Breast epithelium (tissue), 4 donors: Measurements from ENCODE around the gene SLC35D1. TPM values are rescaled to one million over a fixed set of nuclear protein-coding genes. Genes with fewer than 3 reads are reported as not detected.

Source experiments
- DNase-seq, 2 donors: peaks; one replicate each; pipeline ENCODE4 v3.0.0-alpha.2; 2019; ENCODE audit warnings: low spot score in 2 of 2
- H3K27ac ChIP-seq, 2 donors: fragments of 200-600 bp; sonication (generic) in 1 of 2; one replicate each; pipeline ENCODE4 v1.5.1; 2016 to 2019; ENCODE audit warnings: mild to moderate bottlenecking in 1 of 2
- H3K27me3 ChIP-seq, 2 donors: fragments of 200-600 bp; sonication (generic) in 1 of 2; one replicate each; pipeline versions ENCODE4 v1.5.1 to v1.6.0; 2017 to 2019; ENCODE audit warnings: control low read depth in 1 of 2, mild to moderate bottlenecking in 1 of 2
- H3K36me3 ChIP-seq: fragments of 200-600 bp; one replicate; pipeline ENCODE4 v1.5.1; 2019
- H3K4me1 ChIP-seq, 2 donors: fragments of 200-600 bp; sonication (generic); one replicate each; pipeline ENCODE4 v1.5.1; 2016 to 2019; ENCODE audit warnings: control low read depth in 1 of 2
- H3K4me3 ChIP-seq, 3 donors: fragments of 200-600 bp; sonication (generic); 1 replicate in 2 of 3; 2 replicates in 1 of 3; pipeline ENCODE4 v1.5.1; 2016 to 2019; ENCODE audit warnings: mild to moderate bottlenecking in 3 of 3, moderate library complexity in 2 of 3
- H3K9me3 ChIP-seq, 2 donors: fragments of 200-600 bp; sonication (generic) in 1 of 2; one replicate each; pipeline ENCODE4 v1.5.1; 2016 to 2019; ENCODE audit warnings: control low read depth in 1 of 2
- POLR2A ChIP-seq: fragments of 450-650 bp; IDR thresholded peaks from one replicate; pipeline ENCODE4 v1.6.1; 2016; ENCODE audit warnings: antibody characterized with exemption, mild to moderate bottlenecking, moderate library complexity
- POLR2AphosphoS5 ChIP-seq, 3 donors: sonication (generic); formaldehyde crosslinking; IDR thresholded peaks; one replicate each; pipeline ENCODE4 v1.6.1; 2017; ENCODE audit warnings: antibody characterized with exemption in 3 of 3
- intact Hi-C: fragments of 100-400 bp; cut with DNase I; formaldehyde crosslinking; loops from one replicate; pipeline ENCODE4 v1.15.1; 2023; ENCODE audit warnings: low total_unique reads
- total RNA-seq, 3 donors: library from RNA; depleted of rRNA; stranded (reverse); fragments of >200 nt; gene quantifications; one replicate each; pipeline ENCODE4 v1.1.0, GENCODE V29; 2016
- TF ChIP-seq, protein P1 (sequence below), 3 donors: fragments of 450-650 bp; IDR thresholded peaks; one replicate each; pipeline ENCODE4 v1.5.1; 2016 to 2017; ENCODE audit warnings: antibody characterized with exemption in 3 of 3, mild to moderate bottlenecking in 3 of 3, moderate library complexity in 3 of 3

SLC35D1 gene
- total RNA-seq, 3 donors from 2014 or later, result 10.8 to 16.0 (median 11.5) TPM

DNA sequence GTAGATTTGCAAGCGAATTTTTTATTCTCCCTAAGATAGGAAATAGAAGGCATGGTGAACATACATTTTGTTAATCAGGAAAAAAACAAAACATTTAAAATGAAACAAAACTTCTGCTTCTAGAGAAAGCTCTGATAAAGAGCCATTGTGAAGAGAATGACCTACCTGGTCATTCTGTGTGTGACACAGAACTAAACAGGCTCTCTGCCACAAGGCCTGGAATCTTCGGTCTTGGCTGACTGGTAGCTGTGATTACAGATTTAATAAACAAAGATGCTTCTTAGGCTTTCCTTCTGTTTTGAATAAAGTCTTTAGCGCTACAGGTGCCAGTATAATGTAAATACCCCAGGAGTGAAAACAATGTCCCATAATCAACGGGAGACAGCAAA lies 22.1 kb downstream of the SLC35D1 start:
- Histone ChIP-seq H3K9me3 (no peaks in the 10 kb centered on the region), H3K27me3 (no peaks in the 10 kb centered on the region), H3K36me3 (peaks cover 4% of the 10 kb centered on the region), H3K27ac (no peak overlapping the region), H3K4me3 (no peak overlapping the region), H3K4me1 (no peaks in the 10 kb centered on the region)
- DNase-seq, result no peak
- intact Hi-C loops, result no loop called here
- TF ChIP-seq POLR2AphosphoS5 (IDR thresholded peaks at IDR 0.05) (no peak), POLR2A (no peak)
- TF ChIP-seq, protein P1, sequence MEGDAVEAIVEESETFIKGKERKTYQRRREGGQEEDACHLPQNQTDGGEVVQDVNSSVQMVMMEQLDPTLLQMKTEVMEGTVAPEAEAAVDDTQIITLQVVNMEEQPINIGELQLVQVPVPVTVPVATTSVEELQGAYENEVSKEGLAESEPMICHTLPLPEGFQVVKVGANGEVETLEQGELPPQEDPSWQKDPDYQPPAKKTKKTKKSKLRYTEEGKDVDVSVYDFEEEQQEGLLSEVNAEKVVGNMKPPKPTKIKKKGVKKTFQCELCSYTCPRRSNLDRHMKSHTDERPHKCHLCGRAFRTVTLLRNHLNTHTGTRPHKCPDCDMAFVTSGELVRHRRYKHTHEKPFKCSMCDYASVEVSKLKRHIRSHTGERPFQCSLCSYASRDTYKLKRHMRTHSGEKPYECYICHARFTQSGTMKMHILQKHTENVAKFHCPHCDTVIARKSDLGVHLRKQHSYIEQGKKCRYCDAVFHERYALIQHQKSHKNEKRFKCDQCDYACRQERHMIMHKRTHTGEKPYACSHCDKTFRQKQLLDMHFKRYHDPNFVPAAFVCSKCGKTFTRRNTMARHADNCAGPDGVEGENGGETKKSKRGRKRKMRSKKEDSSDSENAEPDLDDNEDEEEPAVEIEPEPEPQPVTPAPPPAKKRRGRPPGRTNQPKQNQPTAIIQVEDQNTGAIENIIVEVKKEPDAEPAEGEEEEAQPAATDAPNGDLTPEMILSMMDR (IDR thresholded peaks at IDR 0.05), result no peak

DNA sequence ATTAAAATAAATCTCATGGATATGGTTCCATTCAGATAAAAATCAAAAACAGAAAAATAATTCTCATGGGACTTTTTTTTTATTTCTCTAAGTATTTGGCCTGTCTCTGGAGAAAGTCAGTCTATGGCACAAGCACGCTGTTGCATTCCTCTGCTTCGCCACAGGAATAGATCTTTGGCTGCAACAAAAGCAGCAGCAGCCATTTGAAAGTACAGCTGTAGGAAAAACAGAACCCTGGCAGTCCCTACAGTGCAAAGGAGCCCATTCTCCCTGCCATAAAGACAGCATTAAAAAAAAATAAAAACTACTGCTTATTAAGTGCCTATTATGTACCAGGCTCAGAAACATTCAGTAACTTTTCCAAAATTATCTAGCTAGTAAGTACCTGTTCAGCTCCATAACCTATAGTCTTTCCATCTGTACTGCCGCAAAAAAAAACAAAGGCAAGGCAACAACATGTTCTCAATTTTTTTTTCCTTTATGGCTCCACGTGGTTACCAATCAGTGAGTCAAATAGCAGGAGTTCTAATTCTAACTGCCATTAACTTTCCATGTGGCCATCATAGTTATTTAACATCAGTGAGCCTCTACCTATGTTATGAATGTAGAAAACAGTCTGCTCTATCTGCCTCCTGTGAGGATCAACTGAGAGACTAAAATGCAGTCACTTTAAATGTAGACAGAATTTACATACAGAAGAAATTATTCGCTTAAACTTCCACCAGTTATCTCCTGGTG lies 22.7 kb downstream of the SLC35D1 start:
- H3K36me3 ChIP-seq, result no peaks in the 10 kb centered on the region
- TF ChIP-seq POLR2A, result no peak
- no peak for TF ChIP-seq POLR2AphosphoS5 (IDR thresholded peaks at IDR 0.05)
- TF ChIP-seq, protein P1 (IDR thresholded peaks at IDR 0.05), result no peak
- H3K27ac ChIP-seq, result no peak overlapping the region

DNA sequence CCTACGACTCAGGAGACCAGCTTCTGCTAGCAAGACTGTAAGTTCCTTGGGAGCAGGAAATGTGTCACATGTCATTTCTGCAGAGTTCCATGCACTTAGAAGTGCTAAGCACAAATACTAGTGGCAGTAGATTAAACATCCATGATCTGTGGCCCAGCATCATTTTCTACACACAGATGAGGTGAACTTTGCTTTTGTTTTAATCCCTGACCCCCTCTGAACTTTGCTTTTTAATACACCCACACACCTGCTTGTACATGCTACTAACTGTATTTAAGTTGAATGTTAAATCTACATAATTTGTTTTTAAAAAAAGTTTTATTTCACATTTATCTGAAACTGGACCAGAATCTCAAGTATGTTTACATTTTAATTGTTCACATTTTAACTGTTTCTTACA lies 24.5 kb downstream of the SLC35D1 start:
- H3K4me1 ChIP-seq, result no peaks in the 10 kb centered on the region
- TF ChIP-seq POLR2A (no peak), POLR2AphosphoS5 (IDR thresholded peaks at IDR 0.05) (no peak)
- TF ChIP-seq, protein P1 (IDR thresholded peaks at IDR 0.05), result no peak
- H3K9me3 ChIP-seq, result no peaks in the 10 kb centered on the region
- no peak for DNase-seq
- intact Hi-C loops, result no loop called here
- H3K36me3 ChIP-seq, result no peaks in the 10 kb centered on the region
- H3K27ac ChIP-seq, result no peak overlapping the region
- H3K4me3 ChIP-seq, result no peak overlapping the region
- H3K27me3 ChIP-seq, result no peaks in the 10 kb centered on the region

More for the DNA sequence above, 22.7 kb downstream of the SLC35D1 start:
- Histone ChIP-seq H3K27me3 (no peaks in the 10 kb centered on the region), H3K4me1 (no peaks in the 10 kb centered on the region), H3K9me3 (no peaks in the 10 kb centered on the region), H3K4me3 (no peak overlapping the region)
- DNase-seq, result no peak
- intact Hi-C loops, result no loop called here

DNA sequence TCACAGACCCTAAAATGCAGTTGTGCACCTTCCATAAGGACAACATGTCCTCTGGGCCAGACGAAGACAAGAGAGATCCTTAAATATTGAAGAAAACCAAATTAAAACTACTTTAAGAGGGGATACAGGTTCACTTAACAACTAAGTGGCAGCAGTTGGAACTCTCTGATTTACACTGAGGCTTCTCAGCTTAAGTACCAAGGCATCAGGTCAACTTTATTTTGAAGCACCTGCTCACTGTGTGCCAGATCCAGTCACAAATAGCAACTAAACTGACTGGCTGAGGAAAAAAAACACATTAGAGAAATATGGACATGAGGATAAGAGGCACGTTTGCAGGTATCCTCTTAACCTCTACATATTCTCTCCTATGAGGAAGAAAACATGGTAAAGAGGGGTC lies 33.2 kb downstream of the SLC35D1 start:
- Histone ChIP-seq H3K4me3 (no peak overlapping the region), H3K27me3 (no peaks in the 10 kb centered on the region), H3K36me3 (peaks cover 6% of the 10 kb centered on the region), H3K27ac (no peak overlapping the region), H3K4me1 (no peaks in the 10 kb centered on the region), H3K9me3 (no peaks in the 10 kb centered on the region)
- intact Hi-C loops, result no loop called here
- TF ChIP-seq POLR2A, result no peak
- TF ChIP-seq, protein P1 (IDR thresholded peaks at IDR 0.05), result no peak
- no peak for TF ChIP-seq POLR2AphosphoS5 (IDR thresholded peaks at IDR 0.05)
- DNase-seq, result no peak

DNA sequence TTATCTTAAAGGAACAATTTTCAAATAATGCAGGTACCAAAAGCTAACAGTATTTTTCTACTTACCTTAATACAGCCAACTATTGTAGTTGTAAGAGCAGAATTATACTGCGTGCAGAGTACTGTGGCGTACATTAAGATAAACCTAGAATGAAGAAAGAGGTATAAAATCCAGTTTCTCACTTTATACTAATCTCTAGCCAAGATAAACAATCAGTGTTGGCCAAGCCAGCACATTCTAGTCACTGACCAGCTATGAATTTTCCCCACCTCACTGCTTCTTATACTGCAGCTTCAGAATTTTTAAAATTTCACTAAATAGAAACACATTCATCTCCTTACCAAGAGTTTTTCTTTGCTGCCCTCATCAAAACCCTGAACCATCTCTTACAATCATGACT lies 33.6 kb downstream of the SLC35D1 start:
- peak overlapping the region; percentile 19 to 20 for H3K27ac ChIP-seq
- peaks cover 6% of the 10 kb centered on the region for H3K36me3 ChIP-seq
- no peak overlapping the region for H3K4me3 ChIP-seq
- no peaks in the 10 kb centered on the region for H3K4me1 ChIP-seq
- intact Hi-C loops, result no loop called here
- DNase-seq, result no peak
- H3K9me3 ChIP-seq, result no peaks in the 10 kb centered on the region
- no peaks in the 10 kb centered on the region for H3K27me3 ChIP-seq
- TF ChIP-seq, protein P1 (IDR thresholded peaks at IDR 0.05), result no peak
- no peak for TF ChIP-seq POLR2AphosphoS5 (IDR thresholded peaks at IDR 0.05)
- no peak for TF ChIP-seq POLR2A
